AG04449 (cell line): ENCODE measurements around the gene KCNH1.

Source experiments
- CTCF ChIA-PET: fragments of 350-600 bp; formaldehyde crosslinking; extraction: SDS; loops from one replicate; lab custom pipeline; 2021; ENCODE audit warnings: antibody characterized with exemption; lab: Yijun Ruan, JAX
- POLR2A ChIA-PET: fragments of 400-600, 350-600 bp; formaldehyde crosslinking; extraction: SDS; loops from one replicate; lab custom pipeline; 2020; ENCODE audit warnings: antibody characterized with exemption, inconsistent platforms; lab: Yijun Ruan, JAX
- DNase-seq: peaks from one replicate; pipeline ENCODE4 v3.0.0-alpha.2; 2010; ENCODE audit warnings: low read depth, low spot score
- H3K4me3 ChIP-seq: 2 replicates; pipeline ENCODE4 v1.5.1; 2011; ENCODE audit warnings: low read depth, mild to moderate bottlenecking, control low read depth, low read length
- TF ChIP-seq, protein P1 (sequence below): IDR thresholded peaks from one replicate; pipeline ENCODE4 v1.5.1; 2011; ENCODE audit warnings: mild to moderate bottlenecking, moderate library complexity, low read length, control low read depth, inconsistent platforms; ENCODE audit not compliant: insufficient read depth; ENCODE audit errors: missing control alignments

The KCNH1 gene

DNA sequence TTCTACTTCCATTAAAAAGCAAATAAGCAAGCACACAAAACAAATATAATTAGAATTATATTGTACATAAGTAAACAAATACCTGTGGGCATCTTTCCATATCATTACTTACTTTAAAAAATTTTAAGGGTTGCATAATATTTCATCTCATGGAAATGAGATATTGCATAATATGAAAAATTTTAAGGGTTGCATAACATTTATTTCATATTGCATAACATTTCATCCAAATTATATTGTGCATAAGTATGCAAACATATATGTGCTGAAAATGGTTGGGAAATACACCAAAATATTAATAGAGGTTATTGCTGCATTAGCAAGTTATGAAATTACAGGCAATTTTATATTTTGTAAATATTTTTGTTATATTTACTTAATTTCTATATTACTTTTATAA lies 213.7 kb downstream of the KCNH1 start:
- no peak for DNase-seq
- CTCF ChIA-PET, result no interaction called here
- POLR2A ChIA-PET, result interaction anchor here (0.5 kb wide), 1 partner anchor 106 kb away, joined by 5 read pairs; no protein-coding TSS in a partner anchor
- no peak overlapping the region for H3K4me3 ChIP-seq
- TF ChIP-seq, protein P1, sequence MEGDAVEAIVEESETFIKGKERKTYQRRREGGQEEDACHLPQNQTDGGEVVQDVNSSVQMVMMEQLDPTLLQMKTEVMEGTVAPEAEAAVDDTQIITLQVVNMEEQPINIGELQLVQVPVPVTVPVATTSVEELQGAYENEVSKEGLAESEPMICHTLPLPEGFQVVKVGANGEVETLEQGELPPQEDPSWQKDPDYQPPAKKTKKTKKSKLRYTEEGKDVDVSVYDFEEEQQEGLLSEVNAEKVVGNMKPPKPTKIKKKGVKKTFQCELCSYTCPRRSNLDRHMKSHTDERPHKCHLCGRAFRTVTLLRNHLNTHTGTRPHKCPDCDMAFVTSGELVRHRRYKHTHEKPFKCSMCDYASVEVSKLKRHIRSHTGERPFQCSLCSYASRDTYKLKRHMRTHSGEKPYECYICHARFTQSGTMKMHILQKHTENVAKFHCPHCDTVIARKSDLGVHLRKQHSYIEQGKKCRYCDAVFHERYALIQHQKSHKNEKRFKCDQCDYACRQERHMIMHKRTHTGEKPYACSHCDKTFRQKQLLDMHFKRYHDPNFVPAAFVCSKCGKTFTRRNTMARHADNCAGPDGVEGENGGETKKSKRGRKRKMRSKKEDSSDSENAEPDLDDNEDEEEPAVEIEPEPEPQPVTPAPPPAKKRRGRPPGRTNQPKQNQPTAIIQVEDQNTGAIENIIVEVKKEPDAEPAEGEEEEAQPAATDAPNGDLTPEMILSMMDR, result no peak

DNA sequence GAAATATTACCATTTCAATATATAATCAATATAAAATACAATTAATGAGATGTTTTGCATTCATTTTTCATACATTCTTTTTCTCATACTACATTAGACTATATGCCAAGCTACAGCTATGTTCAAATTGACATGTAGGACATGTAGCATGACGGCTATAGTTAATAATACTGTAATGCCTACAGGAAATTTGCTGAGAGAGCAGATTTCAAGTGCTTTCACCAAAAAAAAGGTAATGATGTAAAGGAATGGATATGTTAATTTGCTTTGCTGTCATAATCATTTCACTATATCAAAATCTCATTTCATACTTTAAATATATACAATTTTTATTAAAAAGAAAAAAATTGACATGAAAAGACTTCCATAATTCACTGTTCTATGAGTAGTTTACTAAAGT lies 215.1 kb downstream of the KCNH1 start:
- ChIA-PET POLR2A (no interaction called here), CTCF (interaction anchor here (0.8 kb wide), 1 partner anchor 559 kb away, joined by 3 read pairs; no protein-coding TSS in a partner anchor)
- DNase-seq, result no peak
- no peak overlapping the region for H3K4me3 ChIP-seq
- TF ChIP-seq, protein P1, result no peak

DNA sequence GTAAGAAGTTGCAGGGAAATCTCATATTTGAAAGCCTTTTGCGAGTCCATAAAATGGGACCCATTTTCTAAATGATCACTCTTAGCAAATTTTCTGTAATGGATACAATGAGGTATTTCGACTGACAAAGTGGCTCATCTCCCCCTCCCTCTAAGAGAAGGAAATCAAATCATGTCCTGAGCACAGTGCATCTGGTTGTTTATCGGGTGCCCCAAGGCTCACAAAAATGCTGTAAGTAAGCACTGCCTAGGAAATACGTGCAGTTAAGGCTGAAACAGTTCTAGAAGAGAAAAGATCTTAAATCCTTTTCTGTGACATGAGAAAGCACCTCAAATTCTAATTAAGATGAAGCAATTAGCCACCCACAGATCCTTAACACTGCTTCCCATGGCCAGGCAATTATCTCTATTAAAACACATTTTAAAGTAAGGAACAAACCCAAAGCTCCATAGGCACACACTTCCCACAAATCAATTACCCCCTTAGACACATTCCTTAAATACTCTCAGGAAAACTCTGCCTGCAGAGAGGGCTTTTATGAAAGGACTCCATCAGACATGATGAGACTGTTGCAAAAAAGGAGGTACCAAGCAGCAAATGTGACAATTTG lies 216.3 kb downstream of the KCNH1 start:
- ChIA-PET POLR2A (no interaction called here), CTCF (no interaction called here)
- no peak for DNase-seq
- H3K4me3 ChIP-seq, result no peak overlapping the region
- TF ChIP-seq, protein P1, result no peak

DNA sequence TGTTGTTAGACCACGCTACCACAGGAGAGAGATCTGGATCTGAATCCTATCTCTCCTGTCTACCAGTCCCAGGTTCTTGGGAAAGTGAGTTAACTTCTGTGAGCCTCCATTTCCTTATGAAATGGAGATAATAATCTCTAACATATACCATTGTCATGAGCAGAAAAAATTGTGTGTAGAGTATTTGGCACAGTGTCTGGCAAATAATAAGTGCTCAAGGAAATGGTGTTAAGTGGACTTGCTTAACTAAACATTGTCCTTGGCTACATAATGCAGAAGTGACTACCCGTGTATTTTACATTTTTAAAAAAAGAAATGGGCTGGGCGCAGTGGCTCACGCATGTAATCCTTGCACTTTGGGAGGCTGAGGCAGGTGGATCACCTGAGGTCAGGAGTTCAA lies 217.4 kb downstream of the KCNH1 start:
- ChIA-PET CTCF (interaction anchor here (2.2 kb wide), 1 partner anchor 11 kb away, joined by 5 read pairs; no protein-coding TSS in a partner anchor), POLR2A (no interaction called here)
- no peak for DNase-seq
- no peak overlapping the region for H3K4me3 ChIP-seq
- TF ChIP-seq, protein P1, result no peak

DNA sequence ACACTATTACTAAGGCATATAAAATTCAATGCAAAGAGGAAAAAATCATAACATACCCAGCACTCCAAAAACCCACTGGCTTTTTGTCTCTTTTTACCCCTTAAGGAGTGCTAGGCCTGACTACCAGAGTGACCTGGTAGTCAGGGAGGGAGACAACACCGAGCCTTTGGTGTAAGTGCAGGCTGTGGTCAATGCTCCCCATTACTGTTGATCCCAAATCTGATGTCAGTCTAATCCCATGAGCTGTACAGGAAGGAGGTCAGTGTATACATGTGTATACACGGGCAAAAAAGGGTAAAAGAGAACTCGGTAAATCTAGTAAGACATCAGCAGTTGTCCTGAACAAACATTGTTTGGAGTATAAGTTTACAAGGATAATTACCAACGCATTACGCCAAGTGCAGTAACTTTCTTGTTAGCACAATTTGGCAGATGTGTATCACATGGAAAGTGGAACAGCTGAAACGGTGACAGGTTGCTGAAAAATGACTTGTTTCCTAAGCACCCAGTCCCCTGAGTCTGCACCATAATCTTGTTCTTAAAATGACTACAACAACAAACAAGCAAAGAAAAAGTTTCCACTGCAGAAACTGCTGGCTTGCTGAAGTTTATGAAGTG lies 217.9 kb downstream of the KCNH1 start:
- POLR2A ChIA-PET, result no interaction called here
- DNase-seq, result no peak
- H3K4me3 ChIP-seq, result no peak overlapping the region
- CTCF ChIA-PET, result interaction anchor here (2.2 kb wide), 1 partner anchor 11 kb away, joined by 5 read pairs; no protein-coding TSS in a partner anchor
- TF ChIP-seq, protein P1, result no peak

DNA sequence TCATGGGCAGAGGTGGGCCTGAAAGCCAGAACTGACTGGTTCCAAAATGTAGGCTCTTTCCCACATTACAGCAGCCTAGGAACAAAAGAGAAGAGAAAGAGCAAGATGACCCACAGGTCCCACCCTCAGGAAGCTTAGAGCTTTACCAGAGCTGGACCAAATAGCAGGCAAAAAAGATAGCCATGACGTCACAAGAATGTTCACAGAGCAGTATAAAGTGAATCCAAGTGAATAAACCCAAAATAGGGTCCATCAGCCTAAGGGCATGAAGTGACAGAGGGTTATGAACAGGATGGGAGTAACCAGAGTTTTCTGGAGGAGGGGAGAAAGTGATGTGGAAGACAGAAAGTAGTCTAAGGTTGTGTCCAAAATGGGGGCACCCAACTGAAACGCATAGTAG lies 221.2 kb downstream of the KCNH1 start:
- TF ChIP-seq, protein P1, result no peak
- no peak overlapping the region for H3K4me3 ChIP-seq
- no peak for DNase-seq
- ChIA-PET POLR2A (no interaction called here), CTCF (no interaction called here)
